HG03342 (cell line): Measurements from ENCODE around the gene TRIM72.
"Not testable (repeated sequence)": the region's sequence is repeated elsewhere in the genome, so short reads cannot be mapped to it uniquely, and the experiment has no call there.

Experiments
- ATAC-seq: cut with Tn5 transposase; IDR thresholded peaks from one replicate; pipeline ENCODE4 v1.9.1; 2021; ENCODE audit warnings: mild to moderate bottlenecking, moderate library complexity; ENCODE audit not compliant: unreplicated experiment

Gene TRIM72

DNA sequence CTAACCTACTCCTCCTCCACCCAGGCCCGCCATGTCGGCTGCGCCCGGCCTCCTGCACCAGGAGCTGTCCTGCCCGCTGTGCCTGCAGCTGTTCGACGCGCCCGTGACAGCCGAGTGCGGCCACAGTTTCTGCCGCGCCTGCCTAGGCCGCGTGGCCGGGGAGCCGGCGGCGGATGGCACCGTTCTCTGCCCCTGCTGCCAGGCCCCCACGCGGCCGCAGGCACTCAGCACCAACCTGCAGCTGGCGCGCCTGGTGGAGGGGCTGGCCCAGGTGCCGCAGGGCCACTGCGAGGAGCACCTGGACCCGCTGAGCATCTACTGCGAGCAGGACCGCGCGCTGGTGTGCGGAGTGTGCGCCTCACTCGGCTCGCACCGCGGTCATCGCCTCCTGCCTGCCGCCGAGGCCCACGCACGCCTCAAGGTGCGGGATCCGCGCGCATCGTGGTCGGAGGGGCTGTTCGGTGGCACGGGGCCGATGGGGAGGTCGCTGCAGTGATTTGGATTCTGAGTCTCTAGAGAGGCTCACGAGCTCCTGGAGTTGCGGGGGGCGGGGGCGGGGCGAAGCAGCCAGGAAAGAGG is 878 bp downstream of the TRIM72 start:
- no peak for ATAC-seq

- no peak for ATAC-seq
These were observed 1.6 kb downstream of the TRIM72 start for GRCh38 chr16:31215287-31216162.

DNA sequence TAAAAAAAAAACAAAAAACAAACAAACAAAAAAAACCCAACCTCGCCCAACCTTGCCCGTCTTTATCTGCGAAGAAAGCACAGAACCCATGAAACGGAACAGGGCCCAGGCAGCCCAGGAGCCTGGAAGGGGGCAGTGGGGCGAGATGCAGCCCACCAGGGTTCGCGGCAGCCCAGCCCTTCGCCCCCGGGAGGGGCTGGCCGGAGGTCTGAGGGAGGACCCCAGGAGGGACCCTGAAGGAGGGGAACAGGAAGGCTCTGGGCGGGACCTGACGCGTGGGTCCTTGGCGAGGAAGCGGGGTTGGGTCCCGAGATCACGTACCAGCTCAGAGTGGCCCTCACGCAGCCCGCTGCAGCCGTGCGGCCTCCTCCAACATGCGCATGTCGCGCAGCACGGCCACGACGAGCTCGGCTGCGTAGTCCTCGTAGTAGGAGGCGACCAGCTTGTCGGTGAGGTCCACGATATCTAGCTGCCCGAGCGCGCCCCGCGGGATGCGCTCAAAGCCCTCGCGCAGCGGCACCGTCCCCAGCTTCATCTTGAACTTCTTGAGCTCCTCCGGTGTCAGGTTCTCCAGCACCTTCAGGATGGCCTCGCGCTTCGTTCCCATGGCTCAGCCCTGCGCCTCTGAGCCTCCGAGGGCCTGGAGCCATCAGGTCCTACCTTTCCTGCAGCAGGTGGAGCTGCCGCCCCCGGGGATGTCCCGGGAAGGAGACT is 2.7 kb downstream of the TRIM72 start, which contains the start of gene PYDC1:
PYDC1 (minus strand) TSS at position 714 of the 714 bp plus-strand sequence; CDS start at position 607, 107 bp downstream.
- no peak for ATAC-seq

GRCh38 chr16:31217136-31217530 is 3.2 kb downstream of the TRIM72 start:
- ATAC-seq, result no peak

GRCh38 chr16:31219154-31219741 is 5.3 kb downstream of the TRIM72 start:
- no peak for ATAC-seq

DNA sequence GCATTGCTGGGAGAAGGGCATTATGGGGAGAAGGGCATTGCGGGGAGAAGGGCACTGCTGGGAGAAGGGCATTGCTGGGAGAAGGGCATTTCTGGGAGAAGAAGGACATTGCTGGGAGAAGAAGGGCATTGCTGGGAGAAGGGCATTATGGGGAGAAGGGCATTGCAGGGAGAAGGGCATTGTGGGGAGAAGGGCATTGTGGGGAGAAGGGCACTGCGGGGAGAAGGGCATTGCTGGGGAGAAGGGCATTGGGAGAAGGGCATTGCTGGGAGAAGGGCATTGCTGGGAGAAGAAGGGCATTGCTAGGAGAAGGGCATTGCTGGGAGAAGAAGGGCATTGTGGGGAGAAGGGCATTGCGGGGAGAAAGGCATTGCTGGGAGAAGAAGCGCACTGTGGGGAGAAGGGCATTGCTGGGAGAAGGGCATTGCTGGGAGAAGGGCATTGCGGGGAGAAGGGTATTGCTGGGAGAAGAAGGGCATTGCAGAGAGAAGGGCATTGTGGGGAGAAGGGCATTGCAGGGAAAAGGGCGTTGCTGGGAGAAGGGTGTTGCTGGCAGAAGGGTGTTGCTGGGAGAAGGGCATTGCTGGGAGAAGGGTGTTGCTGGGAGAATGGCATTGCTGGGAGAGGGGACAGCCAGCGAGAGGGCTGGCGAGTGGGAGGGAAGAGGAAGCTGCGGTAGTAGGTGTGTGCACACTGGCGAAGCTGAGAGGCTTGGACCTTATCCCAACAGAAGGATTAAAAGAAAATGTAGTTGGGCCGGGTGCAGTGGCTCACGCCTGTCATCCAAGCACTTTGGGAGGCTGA is 7.6 kb downstream of the TRIM72 start:
- ATAC-seq, result no peak

- no peak for ATAC-seq
These were observed 9.1 kb downstream of the TRIM72 start for GRCh38 chr16:31223044-31223443.

DNA sequence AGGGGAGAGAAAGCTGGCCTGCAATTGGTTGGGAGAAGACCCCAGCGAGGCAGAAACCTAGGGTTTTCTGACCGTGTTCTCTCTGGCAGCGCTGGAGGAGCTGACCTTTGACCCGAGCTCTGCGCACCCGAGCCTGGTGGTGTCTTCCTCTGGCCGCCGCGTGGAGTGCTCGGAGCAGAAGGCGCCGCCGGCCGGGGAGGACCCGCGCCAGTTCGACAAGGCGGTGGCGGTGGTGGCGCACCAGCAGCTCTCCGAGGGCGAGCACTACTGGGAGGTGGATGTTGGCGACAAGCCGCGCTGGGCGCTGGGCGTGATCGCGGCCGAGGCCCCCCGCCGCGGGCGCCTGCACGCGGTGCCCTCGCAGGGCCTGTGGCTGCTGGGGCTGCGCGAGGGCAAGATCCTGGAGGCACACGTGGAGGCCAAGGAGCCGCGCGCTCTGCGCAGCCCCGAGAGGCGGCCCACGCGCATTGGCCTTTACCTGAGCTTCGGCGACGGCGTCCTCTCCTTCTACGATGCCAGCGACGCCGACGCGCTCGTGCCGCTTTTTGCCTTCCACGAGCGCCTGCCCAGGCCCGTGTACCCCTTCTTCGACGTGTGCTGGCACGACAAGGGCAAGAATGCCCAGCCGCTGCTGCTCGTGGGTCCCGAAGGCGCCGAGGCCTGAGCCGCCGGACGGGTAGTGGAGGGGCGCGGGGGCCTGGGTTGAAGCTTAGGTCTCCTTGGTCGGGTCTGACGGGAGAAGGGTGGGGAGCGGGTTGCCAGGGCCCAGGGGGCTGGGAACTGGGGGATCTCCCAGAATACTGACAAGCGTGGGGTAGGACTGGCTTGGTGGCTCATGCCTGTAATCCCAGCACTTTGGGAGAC is 10.4 kb downstream of the TRIM72 start:
- no peak for ATAC-seq

DNA sequence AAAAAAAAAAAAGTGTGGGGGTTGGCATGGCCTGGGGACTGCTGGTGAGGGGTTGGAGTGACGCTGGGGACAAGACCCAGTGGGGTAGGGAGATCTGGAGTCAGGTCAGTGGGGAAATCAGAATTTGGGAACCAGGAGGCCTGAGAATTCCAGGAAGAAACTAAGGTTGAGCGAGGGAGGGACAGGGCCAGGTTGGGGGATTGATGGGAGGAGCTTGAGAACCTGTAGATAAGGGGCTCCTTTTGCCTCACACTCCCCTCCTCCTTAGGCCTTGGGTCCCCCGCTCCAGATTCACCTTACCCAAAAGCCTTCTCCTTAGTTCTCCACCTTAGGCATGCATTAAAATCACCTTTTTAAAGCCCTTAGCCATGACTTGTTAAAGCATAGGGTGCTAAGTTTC is 11.3 kb downstream of the TRIM72 start:
- ATAC-seq, result no peak

- ATAC-seq, result no peak
These were observed 14.3 kb downstream of the TRIM72 start for GRCh38 chr16:31228206-31228605.

DNA sequence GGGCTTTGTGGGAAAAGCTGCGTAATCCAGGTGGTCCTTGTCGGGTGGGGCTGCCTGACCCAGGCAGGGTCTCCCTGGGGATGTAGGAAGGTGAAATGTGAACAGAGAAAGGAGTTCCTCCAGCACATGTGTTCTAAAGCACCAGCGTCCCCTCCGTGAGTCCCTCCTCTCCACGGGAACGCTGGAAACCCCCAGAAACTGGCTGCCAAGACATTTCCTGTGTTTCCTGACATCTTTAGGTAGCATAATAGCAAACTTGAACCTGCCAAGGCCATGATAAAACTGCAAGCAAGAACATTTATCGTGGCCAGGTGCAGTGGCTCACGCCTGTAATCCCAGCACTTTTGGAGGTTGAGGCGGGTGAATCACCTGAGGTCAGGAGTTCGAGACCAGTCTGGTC is 15.6 kb downstream of the TRIM72 start:
- ATAC-seq, result no peak

- no peak for ATAC-seq
These were observed 24.1 kb downstream of the TRIM72 start for GRCh38 chr16:31238041-31238440.

DNA sequence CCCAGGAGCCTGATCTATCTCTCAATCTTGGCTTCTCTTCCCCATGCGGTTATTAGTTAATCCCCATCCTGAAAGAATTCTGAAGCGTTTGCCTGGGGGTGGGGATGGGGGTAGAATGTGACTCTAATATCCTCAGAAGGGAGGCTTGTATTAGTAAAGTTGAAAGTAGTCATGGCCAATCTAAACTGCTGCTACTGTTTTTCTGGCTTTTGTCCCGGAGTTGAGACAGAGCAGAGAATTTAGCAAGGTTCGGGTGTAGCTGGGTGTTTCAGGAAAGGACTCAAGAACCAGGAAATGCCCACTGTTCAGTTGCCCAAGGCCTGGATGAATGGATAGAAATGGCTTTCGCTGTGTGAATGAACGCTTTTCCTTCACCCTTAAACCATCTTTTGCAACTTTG is 28.3 kb downstream of the TRIM72 start:
- no peak for ATAC-seq

GRCh38 chr16:31243734-31244670 is 30.1 kb downstream of the TRIM72 start:
- no peak for ATAC-seq

GRCh38 chr16:31245598-31245997 is 31.7 kb downstream of the TRIM72 start:
- not testable (repeated sequence) for ATAC-seq

- ATAC-seq, result no peak
These were observed 32.4 kb downstream of the TRIM72 start for GRCh38 chr16:31246296-31246695.

DNA sequence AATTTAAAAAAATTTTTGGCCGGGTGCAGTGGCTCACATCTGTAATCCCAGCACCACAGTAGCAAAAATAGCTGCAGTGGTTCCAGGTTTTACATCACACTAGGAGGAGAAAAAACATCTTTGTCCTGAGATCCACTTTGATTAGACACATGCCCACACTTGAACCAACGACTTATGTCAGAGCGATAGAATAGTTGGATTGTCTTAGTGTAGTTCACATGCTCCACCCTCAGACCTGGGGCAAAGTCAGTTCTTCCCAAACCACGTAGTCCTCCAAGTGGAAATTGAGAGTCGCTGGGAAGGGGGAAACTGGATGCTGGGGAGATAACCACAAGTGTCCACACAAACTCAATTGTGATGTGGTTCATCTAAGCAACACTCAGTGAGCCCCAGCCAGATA is 34.4 kb downstream of the TRIM72 start:
- ATAC-seq, result no peak

DNA sequence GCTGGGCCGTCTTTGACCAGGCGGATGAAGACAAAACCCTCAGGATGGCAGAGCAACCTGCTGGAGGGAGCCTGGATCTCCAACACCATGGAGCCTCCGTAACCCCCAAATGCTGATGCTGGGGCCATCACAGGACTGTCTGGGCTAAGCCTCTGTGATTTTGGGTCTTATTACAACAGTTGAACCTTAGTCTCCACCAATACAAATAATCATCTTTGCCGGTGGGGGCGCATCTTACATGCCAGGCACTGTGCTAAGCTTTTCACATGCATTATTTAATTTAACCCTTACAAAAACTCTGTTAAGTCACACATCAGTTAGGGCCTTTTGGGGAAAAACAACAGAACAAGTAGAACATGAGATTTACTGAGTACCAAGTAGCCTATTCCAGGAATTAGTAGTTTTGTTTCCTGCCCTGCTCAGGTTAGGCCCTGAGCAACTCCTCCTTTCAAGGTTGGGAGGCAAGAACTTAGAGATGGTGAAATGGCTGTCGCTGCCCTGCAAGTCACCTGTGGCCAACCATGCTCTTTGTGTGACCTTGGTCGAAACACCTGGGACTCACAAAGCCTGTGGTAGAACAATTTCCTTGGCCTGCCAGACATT is 37.0 kb downstream of the TRIM72 start:
- ATAC-seq, result no peak
